ENCODE results near the gene ALDOC.

ALDOC gene

DNA sequence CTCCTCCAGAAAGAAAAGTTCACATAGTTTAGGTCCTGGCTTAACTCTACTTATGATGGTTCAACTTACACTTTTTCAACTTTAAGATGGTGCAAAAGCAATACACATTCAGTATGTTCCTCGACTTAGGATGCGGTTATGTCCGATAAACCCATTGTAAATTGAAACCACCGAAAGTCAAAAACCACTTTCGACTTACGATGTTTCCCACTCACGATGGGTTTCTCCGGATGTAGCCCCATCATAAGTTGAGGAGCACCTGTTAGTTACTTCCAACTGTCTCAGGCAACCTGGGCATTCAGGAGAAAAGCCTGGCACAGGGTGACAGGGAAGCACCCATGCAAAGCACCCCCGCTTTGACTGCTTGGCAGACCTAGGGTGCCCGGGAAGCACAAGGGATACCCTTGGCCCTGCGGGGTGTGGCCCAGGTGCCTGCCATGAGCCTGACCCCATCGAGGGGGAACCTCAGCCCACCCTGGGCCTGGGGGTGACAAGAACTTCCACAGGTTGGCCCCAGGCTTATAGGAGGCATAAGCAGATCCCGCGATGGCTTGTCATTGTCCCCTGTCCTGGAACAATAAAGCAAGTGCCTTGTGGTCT lies 38.3 kb downstream of the ALDOC start:
- in situ Hi-C loops (cut with MboI; ENCODE audit: low pct_unique_long_range_greater_than_20kb, low sequenced_read_pairs): no loop called here
- DNase-seq: no peak

- no peak for DNase-seq
- in situ Hi-C loops (cut with MboI; ENCODE audit: low pct_unique_long_range_greater_than_20kb, low sequenced_read_pairs): no loop called here
These were observed 39.5 kb downstream of the ALDOC start for GRCh38 chr17:28537219-28537610.

- in situ Hi-C loops (cut with MboI; ENCODE audit: low pct_unique_long_range_greater_than_20kb, low sequenced_read_pairs): no loop called here
- no peak for DNase-seq
These were observed 40.0 kb downstream of the ALDOC start for GRCh38 chr17:28536532-28537218.

DNA sequence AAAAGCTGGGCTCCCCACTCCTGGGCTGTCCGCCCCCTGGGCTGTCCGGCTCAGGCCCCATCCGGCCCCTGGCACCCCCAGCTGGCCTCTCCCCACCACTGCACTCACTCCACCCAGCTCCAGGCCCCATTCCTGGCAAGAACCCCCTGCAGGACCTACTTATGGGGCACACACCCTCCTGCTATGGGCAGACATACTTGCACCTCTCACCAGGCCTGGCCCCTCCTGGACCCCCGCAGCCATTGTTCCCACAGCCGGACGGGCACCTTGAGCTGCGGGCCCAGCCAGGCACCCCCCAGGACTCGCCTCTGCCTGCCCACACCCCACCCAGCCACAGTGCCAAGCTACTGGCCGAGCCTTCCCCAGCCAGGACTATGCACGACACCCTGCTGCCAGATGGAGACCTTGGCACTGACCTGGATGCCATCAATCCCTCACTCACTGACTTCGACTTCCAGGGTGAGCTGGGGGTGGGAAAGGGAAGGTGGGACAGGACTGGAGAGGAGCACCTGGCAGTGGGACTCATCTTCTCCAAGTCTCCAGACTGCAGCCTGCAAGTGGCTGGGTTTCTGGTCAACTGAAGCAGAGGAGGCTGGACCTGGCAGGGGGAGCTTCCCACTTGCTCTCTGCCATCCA lies 41.8 kb downstream of the ALDOC start:
- no peak for DNase-seq
- in situ Hi-C loops (cut with MboI; ENCODE audit: low pct_unique_long_range_greater_than_20kb, low sequenced_read_pairs): no loop called here

DNA sequence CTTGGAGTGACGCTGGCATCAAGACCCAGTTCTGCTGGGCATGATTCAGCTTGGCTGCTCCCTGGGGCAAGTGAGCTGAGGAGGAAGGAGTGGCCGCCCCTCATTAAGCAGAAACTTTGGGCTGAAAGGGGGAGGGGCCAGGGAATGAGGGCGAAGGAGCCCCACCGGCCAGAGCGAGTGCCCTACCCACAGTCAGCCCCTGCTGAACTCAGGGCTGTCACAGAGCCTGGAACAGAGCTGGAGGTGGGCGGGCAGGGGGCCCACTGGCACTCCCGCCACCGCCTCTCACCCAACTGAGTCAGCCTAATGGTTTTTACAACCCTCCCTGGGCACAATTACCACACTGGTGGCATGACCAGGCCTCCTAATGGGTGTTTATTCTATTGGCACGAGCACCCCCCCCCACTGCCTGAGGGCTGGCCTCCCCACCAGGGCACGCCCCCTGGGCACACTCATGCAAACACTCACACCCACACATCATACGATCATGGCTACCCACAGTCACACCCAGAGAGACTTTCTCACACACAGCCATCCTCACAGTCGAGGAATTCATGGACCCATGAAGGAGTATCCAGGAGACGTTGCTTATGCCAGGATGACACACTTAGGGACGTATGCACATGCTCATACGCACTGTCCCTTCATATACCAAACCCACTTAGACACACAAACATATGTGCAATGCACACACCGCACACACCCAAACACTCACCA lies 43.4 kb downstream of the ALDOC start:
- in situ Hi-C loops (cut with MboI; ENCODE audit: low pct_unique_long_range_greater_than_20kb, low sequenced_read_pairs): no loop called here
- DNase-seq: no peak

DNA sequence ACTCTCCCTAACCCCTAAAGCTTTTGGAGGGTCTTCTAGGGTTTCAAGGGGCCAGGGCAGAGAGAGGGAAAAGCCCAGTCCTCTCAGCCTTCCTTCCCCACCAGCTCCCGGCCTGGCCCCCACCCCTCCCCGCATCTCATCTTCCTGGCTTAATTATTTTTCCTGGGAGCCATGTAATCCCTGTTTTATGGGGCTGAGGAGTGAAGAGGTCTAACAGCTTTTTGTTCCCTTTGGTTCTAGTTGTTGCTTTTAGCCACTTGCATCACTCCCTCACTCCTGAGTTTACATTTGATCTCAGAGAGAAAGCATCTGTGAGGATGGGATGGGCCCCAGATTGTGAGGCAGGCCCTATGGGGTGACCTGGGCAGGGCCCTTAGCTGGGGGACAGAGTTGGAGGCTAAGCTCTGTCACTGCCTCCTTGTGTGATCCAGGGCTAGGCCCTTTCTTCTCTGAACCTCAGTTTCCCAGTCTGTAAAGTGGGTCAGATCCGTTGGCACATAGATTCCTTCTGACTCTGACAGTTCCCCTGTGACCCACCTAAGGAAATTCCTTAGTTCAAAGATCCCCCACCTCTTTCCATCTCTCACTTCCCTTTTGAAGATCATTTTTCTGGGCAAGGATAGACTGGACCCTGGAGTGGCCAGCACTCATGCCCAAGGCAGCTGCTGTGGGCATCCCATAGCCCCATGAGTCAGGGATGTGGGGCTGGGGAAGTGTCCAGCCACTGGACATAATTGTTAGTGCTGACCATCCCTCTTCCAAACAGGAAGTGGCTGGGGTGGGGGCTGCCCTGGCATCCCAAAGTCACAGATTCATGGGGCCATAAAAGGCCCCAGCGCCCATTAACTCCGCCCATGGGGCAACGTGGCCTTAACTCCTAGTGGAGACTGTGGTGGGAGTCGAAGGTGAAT lies 44.4 kb downstream of the ALDOC start:
- DNase-seq: no peak
- in situ Hi-C loops (cut with MboI; ENCODE audit: low pct_unique_long_range_greater_than_20kb, low sequenced_read_pairs): no loop called here

DNA sequence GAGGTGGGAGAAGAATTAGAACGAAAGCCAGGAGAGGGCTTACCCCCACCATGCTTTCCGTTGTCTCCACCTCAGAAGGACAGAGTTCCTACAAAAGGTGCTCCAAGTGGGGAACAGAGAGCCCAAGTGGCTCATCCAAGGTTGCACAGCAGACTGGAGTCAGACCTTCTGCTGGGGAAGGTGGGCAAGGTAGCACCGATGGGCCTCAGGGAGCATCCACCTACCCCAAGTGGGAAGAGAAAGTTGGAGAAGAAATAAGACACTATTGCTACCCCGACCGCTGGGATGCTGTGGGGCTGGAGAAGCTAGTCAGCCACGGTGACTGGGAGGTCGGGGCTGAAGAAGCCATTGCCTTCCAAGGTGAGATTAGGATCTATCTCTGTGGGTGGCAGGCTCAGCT lies 45.8 kb downstream of the ALDOC start:
- in situ Hi-C loops (cut with MboI; ENCODE audit: low pct_unique_long_range_greater_than_20kb, low sequenced_read_pairs): no loop called here
- DNase-seq: no peak

DNA sequence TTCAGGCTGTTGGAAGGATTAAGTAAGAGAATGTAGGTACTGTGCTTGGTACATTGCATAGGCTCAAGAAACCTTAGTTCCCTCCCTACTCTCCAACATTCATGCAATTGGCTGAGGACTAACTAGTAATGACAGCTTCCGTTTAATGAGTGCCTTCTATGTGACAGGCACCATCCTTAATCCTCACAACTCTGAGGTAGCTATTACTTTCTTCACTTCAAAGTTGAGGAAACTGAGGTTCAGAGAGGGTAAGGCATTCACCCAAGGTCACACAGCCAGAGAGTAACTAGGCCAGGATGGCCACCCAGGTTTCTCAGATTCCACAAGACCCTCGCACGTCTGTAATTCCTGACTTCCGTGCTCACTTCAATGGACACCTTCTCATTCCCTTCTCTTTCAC lies 46.4 kb downstream of the ALDOC start:
- DNase-seq: no peak
- in situ Hi-C loops (cut with MboI; ENCODE audit: low pct_unique_long_range_greater_than_20kb, low sequenced_read_pairs): no loop called here

- DNase-seq: no peak
- in situ Hi-C loops (cut with MboI; ENCODE audit: low pct_unique_long_range_greater_than_20kb, low sequenced_read_pairs): no loop called here
These were observed 47.7 kb downstream of the ALDOC start for GRCh38 chr17:28529013-28529400.

DNA sequence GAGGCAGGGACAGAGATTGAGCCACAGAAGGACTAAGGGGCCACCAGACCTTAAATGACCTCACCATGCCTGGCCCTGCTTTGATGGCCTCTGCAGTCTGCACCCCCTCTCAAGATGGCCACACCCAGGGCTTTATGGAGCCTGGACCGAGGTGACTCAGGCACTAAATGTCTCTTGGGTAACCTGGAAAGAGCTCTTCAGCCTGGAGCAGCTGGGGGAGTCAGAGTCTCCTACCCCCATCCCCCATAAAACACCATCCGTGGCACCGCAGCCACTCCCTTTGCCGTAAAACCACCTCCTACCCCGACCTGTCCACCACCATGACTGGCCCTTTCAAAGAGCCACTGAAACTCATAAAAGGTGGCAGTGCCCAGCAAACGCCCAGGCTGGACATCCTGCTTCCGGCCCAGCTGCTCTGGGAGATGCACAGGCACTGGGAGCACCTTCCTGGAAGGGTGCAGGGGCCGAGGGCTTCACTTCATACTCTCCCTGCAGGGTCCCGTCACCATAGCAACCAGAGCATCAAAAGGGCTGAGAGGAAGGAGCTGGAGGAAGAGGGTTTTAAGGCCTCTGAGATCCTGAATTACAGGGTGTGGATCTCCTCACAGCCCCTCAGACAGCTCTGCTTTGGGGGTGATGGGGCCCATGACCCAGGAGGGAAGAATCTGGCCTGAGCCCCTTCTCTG lies 48.2 kb downstream of the ALDOC start:
- in situ Hi-C loops (cut with MboI; ENCODE audit: low pct_unique_long_range_greater_than_20kb, low sequenced_read_pairs): no loop called here
- DNase-seq: no peak

DNA sequence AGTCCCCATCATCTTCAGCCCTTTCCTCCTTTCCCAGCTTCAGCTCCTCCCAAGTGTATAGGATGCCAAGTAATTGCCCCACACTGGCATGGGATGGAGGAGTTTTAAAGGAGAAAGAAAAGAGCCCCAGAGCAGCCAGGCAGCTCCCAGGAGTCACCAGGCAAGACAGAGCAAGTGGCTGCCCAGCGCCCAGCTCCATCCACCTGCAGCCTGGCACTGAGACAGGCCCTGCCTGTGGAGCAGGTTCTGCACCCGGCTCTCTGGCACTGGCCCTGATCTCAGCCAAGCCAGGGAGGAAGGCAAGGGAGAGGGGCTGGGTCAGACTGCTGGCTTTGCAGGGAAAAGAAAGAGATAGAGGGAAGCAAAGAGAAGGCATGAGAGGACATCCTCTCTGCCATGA lies 48.8 kb downstream of the ALDOC start:
- in situ Hi-C loops (cut with MboI; ENCODE audit: low pct_unique_long_range_greater_than_20kb, low sequenced_read_pairs): no loop called here

DNA sequence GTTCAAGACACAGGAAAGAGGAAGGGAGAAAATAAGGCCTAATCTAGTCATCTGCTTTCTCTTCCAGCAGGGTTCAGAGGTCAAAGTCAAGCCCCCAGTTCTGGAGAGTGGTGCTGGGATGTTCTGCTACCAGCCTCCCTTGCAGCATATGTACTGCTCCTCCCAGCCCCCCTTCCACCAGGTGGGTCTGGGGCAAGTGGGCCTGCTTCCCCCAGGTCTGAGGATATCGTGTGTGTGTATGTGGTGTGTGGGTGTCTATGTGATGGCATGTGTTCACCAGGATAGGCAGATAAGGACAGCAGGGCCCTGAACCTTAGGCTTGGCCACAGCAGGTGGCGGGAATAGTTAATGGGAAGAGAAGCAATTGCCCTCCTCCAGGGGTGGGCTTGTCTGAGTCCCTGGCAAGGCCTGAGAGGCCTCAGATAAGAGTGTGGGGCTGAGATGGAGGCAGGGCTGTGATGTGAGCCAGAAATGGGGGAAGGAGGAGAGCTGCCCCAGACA lies 49.5 kb downstream of the ALDOC start:
- DNase-seq: no peak
- in situ Hi-C loops (cut with MboI; ENCODE audit: low pct_unique_long_range_greater_than_20kb, low sequenced_read_pairs): no loop called here

More for the DNA sequence above, 48.8 kb downstream of the ALDOC start:
- DNase-seq: no peak

DNA sequence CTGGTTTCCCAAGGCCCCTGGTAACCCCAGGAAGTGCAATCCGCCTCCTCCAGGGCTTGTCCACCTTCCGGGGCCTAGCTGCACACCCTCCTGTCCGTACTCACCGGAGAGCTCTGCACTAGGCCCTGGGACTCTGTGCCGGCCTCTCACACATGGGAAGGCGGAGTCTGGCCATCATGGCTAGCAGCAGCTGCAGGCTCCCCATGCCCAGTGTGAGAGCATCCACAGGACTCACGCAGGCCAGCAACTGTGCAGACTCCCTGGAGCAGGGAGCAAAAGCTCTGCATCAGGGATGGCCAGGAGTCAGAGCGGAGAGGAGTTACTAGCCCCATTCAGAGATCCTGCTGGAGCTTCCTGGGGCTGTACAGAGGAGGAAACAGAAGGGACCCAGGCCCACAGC lies 50.3 kb downstream of the ALDOC start:
- no peak for DNase-seq
- in situ Hi-C loops (cut with MboI; ENCODE audit: low pct_unique_long_range_greater_than_20kb, low sequenced_read_pairs): no loop called here

DNA sequence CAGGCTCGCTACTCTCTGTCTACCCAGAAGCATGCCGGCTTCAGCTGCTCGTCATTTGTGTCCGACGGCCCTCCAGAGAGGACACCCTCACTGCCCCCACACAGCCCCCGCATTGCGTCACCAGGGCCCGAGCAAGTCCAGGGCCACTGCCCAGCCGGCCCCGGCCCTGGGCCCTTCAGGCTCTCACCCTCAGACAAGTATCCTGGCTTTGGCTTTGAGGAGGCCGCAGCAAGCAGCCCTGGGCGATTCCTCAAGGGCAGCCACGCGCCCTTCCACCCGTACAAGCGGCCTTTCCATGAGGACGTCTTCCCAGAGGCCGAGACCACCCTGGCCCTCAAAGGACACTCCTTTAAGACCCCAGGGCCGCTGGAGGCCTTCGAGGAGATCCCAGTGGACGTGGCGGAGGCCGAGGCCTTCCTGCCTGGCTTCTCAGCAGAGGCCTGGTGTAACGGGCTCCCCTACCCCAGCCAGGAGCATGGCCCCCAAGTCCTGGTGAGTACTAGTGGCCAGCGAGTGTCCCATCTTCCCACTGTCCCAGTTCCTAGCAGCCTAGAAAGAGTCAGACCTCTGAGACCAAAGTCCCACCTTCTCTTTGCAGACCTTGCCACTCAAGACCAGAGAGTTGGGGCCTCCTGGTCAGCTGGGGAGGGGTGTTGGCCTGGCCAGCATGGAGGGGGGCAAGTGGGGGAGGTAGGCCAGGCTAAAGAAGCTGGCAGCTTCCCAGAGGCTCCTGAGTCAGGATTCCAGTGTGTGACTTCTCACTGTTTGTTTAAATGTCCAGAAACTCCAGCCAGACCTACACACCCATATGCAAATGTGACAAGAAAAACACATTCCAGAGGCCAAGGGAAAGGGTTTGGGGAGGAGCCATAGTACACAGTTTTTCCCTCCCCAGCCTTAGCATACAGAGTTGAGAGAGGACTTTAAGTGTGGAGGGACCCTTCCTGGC lies 51.9 kb downstream of the ALDOC start:
- no peak for DNase-seq
- in situ Hi-C loops (cut with MboI; ENCODE audit: low pct_unique_long_range_greater_than_20kb, low sequenced_read_pairs): no loop called here

DNA sequence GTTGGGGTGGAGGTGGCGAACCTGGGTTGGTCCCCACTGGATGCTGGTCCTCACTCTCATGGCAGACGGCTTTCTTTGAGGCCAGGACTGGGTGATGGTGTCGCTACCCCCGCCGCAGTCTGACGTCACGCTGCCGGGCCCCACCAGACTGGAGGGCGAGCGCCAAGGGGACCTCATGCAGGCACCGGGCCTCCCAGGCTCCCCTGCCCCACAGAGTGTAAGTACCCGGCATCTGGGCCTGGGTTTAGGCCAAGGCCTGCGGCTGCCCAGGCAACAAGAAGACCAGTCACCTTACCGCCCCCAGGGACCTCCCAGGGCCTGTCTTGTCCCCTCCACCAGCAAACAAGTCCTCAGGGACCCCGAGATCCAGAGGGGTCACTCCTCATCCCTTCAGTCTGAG lies 52.8 kb downstream of the ALDOC start:
- in situ Hi-C loops (cut with MboI; ENCODE audit: low pct_unique_long_range_greater_than_20kb, low sequenced_read_pairs): no loop called here
- DNase-seq: no peak

DNA sequence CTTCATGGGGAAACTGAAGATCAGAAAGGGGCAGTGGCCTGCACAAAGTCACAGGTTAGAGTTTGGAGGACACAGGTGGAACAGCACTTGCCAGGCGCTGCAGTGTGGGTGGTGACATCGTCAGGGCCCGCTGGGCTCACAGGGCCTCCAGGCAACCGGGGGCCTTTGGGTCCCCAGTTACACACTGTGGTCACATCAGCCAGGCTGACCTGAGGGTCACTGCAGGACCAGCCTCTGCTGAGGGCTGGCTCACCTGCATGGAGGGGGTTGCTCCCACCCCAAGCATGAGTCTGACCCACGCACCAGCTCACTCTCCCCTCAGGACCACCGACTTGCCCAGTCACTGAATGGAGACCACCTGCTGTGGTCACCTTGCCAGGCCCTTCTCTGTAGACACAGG lies 53.5 kb downstream of the ALDOC start:
- in situ Hi-C loops (cut with MboI; ENCODE audit: low pct_unique_long_range_greater_than_20kb, low sequenced_read_pairs): no loop called here
- no peak for DNase-seq
